Glomerular endothelial cell (primary cell): ENCODE results near the gene TESPA1. TPM values are rescaled to one million over a fixed set of nuclear protein-coding genes. Genes with fewer than 3 reads are reported as not detected.
"Not testable (repeated sequence)": the region's sequence is repeated elsewhere in the genome, so short reads cannot be mapped to it uniquely, and the experiment has no call there.

Source experiments
- DNase-seq: peaks from one replicate; pipeline ENCODE4 v3.0.0-alpha.2; 2011; ENCODE audit warnings: low read depth, low spot score; ENCODE audit errors: extremely low read depth
- total RNA-seq: library from RNA; depleted of rRNA; stranded (reverse); fragments of >200 nt; gene quantifications from 2 replicates; pipeline ENCODE4 v1.2.3, GENCODE V29; 2015

TESPA1 gene
- total RNA-seq, 1 donor from 2014 or later: not detected

DNA sequence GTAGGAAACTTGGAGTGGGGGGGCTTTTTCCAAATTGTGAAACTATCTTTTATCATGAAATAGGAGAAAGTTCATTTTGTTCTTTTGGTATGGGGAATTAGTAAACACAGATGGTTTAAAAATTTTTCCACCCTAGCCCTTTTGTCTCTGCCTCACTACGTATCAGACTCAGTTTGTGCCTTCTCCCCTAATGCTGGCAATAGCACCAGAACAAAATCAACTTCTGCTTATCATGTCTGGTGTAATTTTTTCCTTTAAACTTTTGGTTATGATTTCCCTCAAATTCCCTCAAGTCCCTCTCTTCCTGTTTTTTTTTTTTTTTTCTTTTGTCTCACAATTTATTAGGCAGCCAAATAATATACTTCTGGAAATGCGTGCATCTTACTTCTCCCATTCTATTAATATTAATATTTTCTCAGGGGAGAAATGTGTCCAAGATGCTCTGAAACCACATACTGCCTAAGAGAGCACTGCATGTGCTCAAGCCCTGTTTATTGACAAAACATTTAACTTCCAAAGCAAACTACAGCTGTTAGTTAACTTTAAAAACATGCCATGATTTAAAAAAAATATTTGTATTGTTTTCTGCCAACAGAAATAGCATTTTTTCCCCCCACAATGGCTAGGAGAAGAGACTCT lies 35.4 kb downstream of the TESPA1 start:
- no peak for DNase-seq

DNA sequence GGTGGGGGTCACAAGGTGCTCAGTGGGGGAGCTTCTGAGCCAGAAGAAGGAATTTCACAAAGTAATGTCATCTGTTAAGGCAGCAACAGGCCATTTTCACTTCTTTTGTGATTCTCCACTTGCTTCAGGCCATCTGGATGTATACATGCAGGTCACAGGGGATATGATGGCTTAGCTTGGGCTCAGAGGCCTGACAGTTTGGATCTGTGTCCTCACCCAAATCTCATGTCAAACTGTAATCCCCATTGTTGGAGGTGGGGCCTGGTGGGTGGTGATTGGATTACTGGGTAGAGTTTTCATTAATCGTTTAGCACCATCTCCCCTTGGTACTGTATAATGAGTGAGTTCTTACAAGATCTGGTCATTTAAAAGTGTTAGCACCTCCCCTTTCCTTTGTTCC lies 36.4 kb downstream of the TESPA1 start:
- no peak for DNase-seq

DNA sequence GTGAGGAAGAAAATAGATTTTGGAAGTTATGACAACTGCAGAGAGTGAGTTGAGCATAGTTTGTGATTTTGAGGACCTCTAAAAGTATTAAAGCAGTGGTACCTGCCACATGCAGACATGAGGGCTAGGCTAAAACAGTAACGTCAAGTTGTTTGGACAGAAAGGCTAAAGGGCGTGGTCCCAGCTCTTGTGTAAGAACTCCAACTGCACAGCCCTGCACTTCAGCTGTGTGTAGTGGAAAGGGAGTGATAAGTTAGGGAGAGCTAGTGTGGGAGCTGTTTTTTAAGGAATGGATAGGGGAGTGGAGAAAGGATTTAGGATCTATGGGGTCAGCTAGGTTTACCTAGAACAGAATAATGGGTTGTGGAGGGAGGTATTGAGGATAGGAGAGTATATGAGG lies 39.5 kb downstream of the TESPA1 start:
- no peak for DNase-seq

DNA sequence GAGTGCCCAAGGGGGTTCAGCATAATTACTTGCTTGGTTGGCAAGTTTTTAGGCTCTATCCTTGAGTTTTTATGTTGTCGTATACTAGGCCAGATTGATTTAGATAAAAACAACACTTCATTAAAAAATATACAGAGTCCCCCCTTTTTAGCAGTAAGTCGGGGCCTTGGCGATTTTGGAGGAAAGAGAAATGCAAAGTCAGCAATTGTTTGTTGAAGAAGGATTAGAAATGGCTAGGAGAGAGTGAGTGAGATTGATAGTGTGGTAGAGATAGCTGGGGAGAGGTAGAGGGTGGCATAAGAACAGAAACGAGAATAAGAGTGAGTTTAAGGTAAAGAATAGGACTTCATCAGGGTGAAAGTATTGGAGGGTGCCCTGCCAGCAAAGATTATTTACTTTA lies 41.3 kb downstream of the TESPA1 start:
- DNase-seq: not testable (repeated sequence)

DNA sequence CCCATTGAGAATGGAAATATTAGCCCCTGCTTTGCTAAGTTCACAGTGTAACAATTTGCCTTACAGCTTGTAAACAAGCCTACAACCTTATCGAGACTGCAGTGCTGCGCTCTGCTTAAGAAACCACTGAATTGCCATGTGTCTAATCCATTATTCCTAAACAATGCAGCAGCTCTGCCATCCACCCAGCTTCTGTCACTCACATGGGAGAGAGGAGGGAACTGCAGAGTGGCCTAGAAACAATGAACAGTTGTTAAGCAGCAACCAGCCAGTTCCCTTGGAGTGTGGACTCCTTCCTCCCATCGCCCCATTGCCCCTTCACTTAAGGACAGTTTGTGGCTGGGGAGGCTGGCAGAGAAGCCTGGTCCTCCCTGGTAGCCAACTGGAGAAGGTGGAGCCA lies 42.9 kb downstream of the TESPA1 start:
- no peak for DNase-seq

DNA sequence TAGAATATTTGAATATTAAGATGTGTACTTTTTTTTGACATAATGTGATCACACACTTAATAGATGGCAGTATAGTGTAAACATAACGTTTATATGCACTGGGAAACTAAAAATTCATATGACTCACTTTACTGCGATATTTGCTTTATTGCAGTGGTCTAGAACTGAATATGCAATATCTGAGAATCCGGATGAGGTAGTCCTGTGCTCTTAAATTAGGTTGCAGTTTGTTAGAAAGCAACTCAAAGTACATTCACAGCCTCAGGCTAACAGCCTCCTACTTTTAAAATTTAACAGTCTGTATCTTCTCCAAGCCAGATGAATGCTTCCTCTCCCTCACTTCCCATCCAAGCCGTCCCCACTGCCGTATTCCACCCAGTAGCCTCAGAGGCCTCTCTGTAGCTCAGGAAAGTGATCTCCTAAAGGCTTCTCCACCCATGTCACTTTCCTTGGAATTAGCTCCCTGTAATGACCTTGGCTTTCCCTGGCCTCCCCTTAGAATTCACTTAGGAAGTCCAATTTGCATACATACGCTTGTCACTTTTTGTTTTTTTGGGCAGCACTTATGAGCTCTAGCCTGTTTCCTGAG lies 43.7 kb downstream of the TESPA1 start:
- DNase-seq: no peak

DNA sequence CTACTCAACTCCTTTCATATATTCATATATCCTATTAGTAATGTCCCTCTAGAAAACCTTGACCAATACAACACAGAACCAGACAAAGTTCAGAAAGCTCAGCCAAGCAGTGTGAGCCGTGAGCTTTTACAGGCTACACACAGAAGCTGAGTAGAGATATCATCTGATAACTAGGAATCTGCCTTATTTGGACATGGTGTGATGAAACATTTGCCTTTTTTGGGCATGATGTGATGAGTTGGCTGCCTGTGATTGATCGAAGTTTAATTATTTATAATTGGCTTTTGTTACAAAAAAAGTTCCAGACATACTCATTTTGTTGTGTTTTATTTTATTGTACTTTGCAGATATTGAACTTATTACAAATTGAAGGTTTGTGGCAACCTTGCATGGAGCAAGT lies 46.6 kb downstream of the TESPA1 start:
- DNase-seq: no peak

DNA sequence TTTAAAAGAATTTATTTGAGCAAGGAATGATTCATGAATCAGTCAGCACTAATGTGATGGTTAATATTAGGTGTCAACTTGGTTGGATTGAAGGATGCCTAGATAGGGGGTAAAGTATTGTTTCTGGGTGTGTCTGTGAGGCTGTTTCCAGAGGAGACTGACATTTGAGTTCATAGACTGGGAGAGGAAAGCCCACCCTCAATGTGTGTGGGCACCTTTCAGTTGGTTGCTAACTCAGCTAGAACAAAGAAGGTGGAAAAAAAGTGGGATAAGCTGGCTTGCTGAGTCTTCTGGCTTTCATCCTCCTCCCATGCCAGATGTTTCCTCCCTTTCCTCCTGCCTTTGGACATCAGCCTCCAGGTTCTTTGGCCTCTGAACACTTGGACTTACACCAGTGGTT lies 47.2 kb downstream of the TESPA1 start:
- DNase-seq: no peak

DNA sequence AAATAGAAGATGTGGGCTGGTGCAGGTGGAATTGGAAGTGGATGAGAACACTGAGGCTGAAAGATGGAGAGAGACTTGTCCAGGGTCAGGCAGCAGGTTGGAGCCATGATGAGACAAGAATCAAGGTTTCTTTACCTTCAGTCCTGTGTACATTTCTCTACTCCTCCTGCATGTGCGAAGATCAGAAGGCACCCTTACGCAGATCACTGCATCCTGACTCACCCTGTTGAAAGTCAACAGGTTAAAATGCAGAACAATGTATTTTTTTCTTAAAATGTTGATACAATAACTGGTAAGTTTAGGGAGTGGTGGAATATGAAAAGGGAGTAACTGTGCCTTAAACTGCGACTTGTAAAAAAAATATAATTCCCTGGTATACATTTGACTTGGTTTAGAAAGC lies 47.8 kb downstream of the TESPA1 start:
- DNase-seq: no peak

DNA sequence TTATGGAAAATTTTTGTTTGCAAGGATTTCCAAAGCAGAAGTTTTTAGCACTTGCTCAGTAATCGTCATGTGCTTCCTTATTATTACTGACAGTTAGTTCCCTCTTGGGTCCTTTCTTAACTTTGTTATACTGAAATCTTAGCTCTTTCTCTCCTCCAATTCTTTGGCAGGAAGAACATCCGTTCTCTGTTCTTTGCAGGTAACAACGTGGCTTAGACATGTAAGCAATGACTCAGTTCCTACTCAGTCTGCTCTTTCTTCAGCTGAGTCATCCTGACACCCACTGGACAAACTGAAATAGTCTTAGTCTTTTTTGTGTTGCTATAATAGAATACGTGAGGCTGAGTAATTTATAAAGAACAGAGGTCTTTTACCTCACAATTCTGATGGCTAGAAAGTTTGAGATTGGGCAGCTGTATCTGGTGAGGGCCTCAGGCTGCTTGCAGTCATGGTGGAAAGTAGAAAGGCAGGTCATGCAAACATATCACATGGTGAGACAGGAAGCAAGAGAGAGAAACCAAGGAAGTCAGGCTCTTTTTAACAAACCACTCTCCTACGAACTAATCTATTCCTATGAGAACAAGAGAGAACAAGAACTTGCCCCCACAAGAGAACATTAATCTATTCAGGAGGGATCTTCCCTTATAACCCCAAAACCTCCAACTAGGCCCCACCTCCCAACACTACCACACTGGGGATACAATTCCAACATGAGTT lies 49.2 kb downstream of the TESPA1 start:
- peak; percentile 62 for DNase-seq

DNA sequence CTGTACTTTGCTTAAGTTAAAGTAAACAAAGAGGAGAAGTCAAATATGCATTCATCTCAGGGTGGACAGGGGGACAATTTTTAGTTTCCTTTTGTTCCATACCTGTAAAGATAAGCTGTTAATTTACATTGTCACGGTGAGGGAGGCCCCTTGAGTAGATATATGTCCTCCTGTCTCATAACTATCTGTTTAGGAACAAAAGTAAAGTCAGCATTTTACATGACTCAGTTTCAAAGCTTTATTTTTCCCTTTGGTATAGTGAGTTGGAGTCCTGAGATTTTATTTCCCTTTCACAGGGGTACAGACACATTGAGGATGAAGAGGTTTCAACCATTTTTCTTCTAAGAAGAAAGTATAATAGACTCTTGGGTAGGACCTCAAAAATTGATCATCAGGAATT lies 50.1 kb downstream of the TESPA1 start:
- DNase-seq: no peak

DNA sequence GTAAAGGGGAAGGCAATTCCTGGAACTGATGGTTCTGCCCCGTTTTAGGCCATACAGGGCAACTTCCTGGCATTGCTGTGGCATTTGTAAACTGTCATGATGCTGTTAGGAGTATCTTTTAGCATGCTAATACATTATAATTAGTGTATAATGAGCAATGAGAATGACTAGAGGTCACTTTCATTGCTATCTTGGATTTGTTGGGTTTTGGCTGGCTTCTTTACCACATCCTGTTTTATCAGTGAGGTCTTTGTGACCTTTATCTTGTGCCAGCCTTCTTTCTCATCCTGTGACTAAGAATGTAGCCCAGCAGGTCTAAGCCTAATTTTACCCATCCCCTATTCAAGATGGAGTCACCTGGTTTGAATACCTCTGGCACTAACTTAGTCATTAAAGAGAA lies 51.2 kb downstream of the TESPA1 start:
- DNase-seq: no peak

DNA sequence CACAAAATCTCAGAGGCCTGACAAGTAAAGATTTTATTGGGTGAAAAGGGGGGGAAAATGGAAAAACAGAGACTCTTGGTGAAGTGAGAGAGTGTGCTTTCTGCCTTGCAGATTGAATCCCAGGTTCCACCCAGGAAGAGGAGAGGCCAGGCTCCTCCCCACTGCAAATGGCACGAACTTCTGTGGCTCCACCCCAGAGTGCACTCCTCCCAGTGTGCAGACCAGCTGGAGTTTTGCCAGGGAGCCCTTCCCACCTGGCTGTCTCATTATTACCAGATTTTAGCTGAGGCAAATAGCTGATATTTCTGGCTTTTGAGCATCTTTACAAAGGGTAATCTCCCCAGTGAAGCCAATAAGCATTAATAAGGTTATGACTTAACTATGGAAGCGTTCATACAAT lies 51.9 kb downstream of the TESPA1 start:
- no peak for DNase-seq

DNA sequence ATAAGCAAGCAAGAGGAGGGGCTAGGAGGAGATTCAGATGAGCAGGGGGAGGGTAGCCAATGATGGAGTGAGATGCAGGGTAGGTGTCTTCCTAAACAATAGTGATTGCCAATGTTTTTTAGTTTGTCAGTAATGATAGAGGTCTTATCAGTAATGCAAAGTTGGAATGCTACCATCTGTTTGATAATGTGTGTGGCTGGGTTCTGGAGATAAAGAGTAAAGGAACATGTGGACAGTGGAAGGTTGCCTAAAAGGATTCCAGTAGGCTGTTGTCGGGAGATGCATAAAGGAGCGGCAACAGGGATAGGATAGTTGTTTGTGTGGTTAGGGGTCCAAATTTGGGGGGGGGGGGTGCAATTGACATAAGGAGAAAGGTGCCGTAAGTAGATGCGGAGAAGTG lies 52.5 kb downstream of the TESPA1 start:
- DNase-seq: no peak

DNA sequence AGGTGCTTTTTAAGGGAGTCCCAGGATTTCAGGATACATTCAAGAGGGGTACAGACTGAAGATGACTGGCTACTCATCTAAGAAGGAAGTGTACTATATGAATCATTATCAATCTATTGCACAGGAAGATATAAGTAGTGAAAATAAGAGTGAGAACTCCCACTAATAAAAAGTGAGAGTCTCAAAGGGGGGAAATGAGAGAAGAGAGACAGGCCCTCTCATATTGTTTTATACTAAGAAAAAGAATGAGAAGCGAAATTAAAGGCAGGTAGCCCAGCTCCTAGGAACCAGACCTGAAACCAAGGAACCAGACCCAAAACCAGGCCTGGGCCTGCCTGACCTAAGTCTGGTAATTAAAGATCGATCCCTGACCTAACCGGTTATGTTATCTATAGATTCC lies 54.6 kb downstream of the TESPA1 start:
- DNase-seq: no peak

DNA sequence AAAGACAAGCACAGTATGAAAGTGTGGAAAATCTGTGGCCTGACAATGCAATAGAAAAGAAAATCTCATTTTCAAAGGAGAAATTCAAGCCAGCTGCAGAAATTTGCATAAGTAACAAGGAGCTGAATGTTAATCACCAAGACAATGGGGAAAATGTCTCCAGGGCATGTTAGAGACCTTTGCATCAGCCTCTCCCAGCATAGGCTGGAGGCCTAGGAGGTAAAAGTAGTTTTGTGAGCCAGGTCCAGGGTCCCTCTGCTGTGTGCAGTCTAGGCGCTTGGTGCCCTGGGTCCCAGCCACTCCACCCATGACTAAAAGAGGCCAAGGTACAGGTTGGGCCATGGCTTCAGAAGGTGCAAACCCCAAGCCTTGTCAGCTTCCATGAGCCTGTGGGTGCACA lies 58.3 kb downstream of the TESPA1 start:
- DNase-seq: no peak

DNA sequence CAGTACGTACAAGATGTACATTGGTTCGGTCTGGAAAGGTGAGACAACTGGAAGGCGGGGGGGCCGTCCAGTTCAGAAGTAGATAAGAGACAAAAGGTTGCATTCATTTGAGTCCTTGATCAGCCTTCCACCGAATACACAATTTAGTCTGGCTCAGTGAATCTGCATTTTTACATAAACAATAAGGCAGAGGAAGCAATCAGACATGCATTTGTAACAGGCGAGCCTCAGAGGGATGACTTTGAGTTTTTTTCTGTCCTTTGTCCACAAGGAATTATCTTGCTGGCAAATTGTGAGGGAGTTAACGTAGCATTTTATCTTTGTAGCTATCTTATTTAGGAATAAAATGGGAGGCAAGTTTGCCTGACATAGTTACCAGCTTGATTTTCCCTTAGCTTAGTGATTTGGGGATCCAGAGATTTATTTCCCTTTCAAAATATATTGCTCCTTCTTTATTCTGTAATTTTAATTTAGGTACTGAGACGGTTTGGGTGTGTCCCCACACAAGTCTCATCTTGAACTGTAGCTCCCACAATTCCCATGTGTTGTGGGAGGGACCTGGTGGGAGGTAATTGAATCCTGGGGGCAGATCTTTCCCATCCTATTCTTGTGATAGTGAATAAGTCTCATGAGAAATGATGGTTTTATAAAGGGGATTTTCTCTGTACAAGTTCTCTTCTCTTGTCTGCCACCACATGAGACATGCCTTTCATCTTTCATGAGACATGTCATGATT lies 59.4 kb downstream of the TESPA1 start:
- DNase-seq: no peak

DNA sequence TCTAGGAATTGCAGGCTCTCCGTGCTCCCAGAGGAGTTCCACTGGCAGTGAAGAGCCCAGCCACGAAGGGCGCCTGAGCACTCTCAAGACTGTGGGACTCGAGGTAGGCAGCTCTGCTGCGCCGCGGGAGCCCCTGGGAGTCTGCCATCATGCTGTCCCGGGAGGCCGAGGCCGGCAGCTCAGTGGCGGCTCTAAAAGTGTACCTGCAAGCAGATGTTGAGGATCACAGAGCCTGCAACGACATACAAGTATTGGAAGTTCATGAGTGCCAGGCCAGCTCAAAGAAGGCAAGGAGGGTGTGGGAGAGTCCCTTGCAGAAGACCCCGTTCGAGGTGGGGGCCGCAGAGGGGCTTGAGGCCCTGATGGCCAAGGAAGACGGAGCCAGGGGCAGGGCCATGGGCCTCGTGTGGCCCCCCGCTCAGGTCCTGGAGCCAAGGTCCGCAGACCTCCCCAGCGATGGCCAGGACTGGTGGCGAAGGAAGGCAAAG lies 67.5 kb downstream of the TESPA1 start:
- DNase-seq: no peak
